Endothelial cell of umbilical vein (primary cell): ENCODE data around the gene CENPS. TPM values are rescaled to one million over a fixed set of nuclear protein-coding genes. Genes with fewer than 3 reads are reported as not detected.

ENCODE experiments used
- BruUV-seq: library from RNA; stranded (reverse); fragments of 400-500 nt; replicated peaks from 2 replicates; lab custom pipeline; 2021; lab: Mats Ljungman, UMichigan
- CTCF ChIA-PET: fragments of 300-600, 350-600 bp; sonication (Branson Sonifier 250); formaldehyde crosslinking; loops from one replicate; lab custom pipeline; 2021; ENCODE audit warnings: antibody characterized with exemption, inconsistent platforms; lab: Charles Lee
- POLR2A ChIA-PET: fragments of 300-600, 350-600 bp; sonication (Branson Sonifier 250); formaldehyde crosslinking; loops from one replicate; lab custom pipeline; 2021; ENCODE audit warnings: antibody characterized with exemption, inconsistent platforms; lab: Charles Lee
- DNase-seq: peaks from one replicate; pipeline ENCODE4 v3.0.0-alpha.2; 2011; ENCODE audit warnings: low read depth, low spot score
- FAIRE-seq: peaks from 2 replicates; lab custom pipeline; 2011; peaks lifted over from hg19 to GRCh38; lab: Jason Lieb, UNC
- H2AFZ ChIP-seq: 2 replicates; pipeline ENCODE4 v1.6.0; 2012; ENCODE audit warnings: low read depth, low read length, control low read depth, inconsistent platforms
- H3K27ac ChIP-seq: 2 replicates; pipeline ENCODE4 v1.5.1; 2011; ENCODE audit warnings: low read depth, mild to moderate bottlenecking, control low read depth, low read length, moderate library complexity; ENCODE audit not compliant: insufficient read depth
- H3K27me3 ChIP-seq, 2 experiments: 2 replicates each; pipeline versions ENCODE4 v1.6.0 to v1.6.1; 2011; ENCODE audit warnings: low read length in 2 of 2, mixed read lengths in 1 of 2; ENCODE audit not compliant: control insufficient read depth in 2 of 2, insufficient read depth in 2 of 2
- H3K36me3 ChIP-seq, 2 experiments: 2 replicates in 1 of 2; 3 replicates in 1 of 2; pipeline ENCODE4 v1.5.1; 2011; ENCODE audit warnings: low read length in 2 of 2, mild to moderate bottlenecking in 1 of 2, moderate library complexity in 1 of 2; ENCODE audit not compliant: control insufficient read depth in 2 of 2, insufficient read depth in 2 of 2; ENCODE audit errors: extremely low read depth in 1 of 2
- H3K4me1 ChIP-seq: 3 replicates; pipeline ENCODE4 v1.5.1; 2011; ENCODE audit warnings: mild to moderate bottlenecking, low read length; ENCODE audit not compliant: control insufficient read depth, insufficient read depth; ENCODE audit errors: extremely low read depth
- H3K4me2 ChIP-seq: 2 replicates; pipeline ENCODE4 v1.6.1; 2011; ENCODE audit warnings: low read length, control low read depth, mixed read lengths; ENCODE audit not compliant: insufficient read depth
- H3K4me3 ChIP-seq, 3 experiments: fragments of 200-600 bp in 1 of 3; sonication (generic), shearing (Covaris generic) in 1 of 3; replicated peaks in 1 of 3; 2 replicates each; pipeline ENCODE4 v1.5.1; 2011 to 2016; ENCODE audit warnings: control low read depth in 3 of 3, low read length in 3 of 3, mild to moderate bottlenecking in 2 of 3, inconsistent platforms in 1 of 3, low read depth in 1 of 3, moderate library complexity in 1 of 3; ENCODE audit not compliant: insufficient read depth in 1 of 3
- H3K79me2 ChIP-seq: 2 replicates; pipeline ENCODE4 v1.6.0; 2012; ENCODE audit warnings: low read length, inconsistent platforms; ENCODE audit not compliant: control insufficient read depth, insufficient read depth
- H3K9ac ChIP-seq: replicated peaks from 2 replicates; pipeline ENCODE3; 2011; ENCODE audit warnings: low read length, control low read depth; ENCODE audit not compliant: insufficient read depth; ENCODE audit errors: extremely low read depth
- H3K9me1 ChIP-seq: replicated peaks from 3 replicates; pipeline ENCODE4 v1.6.0; 2011; ENCODE audit warnings: mild to moderate bottlenecking, low read length; ENCODE audit not compliant: control insufficient read depth, insufficient read depth; ENCODE audit errors: extremely low read depth
- H3K9me3 ChIP-seq: replicated peaks from 2 replicates; pipeline ENCODE4 v1.5.1; 2012; ENCODE audit warnings: low read length, inconsistent platforms; ENCODE audit not compliant: control insufficient read depth, insufficient read depth
- H4K20me1 ChIP-seq: replicated peaks from 2 replicates; pipeline ENCODE3; 2011; ENCODE audit warnings: mild to moderate bottlenecking, low read length; ENCODE audit not compliant: control insufficient read depth, insufficient read depth; ENCODE audit errors: extremely low read depth
- CTCF ChIP-seq, 2 donors: IDR thresholded peaks; 1 replicate in 1 of 2; 2 replicates in 1 of 2; pipeline ENCODE4 v1.5.1; 2011; ENCODE audit warnings: low read length in 2 of 2, mild to moderate bottlenecking in 2 of 2, moderate library complexity in 2 of 2, control low read depth in 1 of 2, inconsistent platforms in 1 of 2, low read depth in 1 of 2; ENCODE audit not compliant: insufficient read depth in 1 of 2; ENCODE audit errors: extremely low read depth in 1 of 2
- EZH2 ChIP-seq: IDR thresholded peaks from 2 replicates; pipeline ENCODE4 v1.6.1; 2012; ENCODE audit warnings: borderline replicate concordance, low read depth, mild to moderate bottlenecking, moderate library complexity, low read length, inconsistent platforms; ENCODE audit not compliant: severe bottlenecking
- FOS ChIP-seq: IDR thresholded peaks from 2 replicates; pipeline ENCODE4 v1.6.1; 2011; ENCODE audit warnings: mild to moderate bottlenecking, low read length, moderate library complexity, borderline replicate concordance; ENCODE audit not compliant: insufficient read depth
- GATA2 ChIP-seq: IDR thresholded peaks from 2 replicates; pipeline ENCODE4 v1.7.0; 2011; ENCODE audit warnings: low read depth, mild to moderate bottlenecking, moderate library complexity, mixed read lengths, low read length; ENCODE audit not compliant: insufficient read length, insufficient read depth
- JUN ChIP-seq: IDR thresholded peaks from 2 replicates; pipeline ENCODE4 v1.6.1; 2011; ENCODE audit warnings: borderline replicate concordance, low read depth; ENCODE audit not compliant: insufficient read length, insufficient read depth
- MAX ChIP-seq: IDR thresholded peaks from 2 replicates; pipeline ENCODE4 v1.6.1; 2011; ENCODE audit not compliant: insufficient read depth, insufficient read length
- MYC ChIP-seq: IDR thresholded peaks from one replicate; pipeline ENCODE4 v1.6.1; 2011; ENCODE audit warnings: mild to moderate bottlenecking, low read depth, low read length
- POLR2A ChIP-seq: IDR thresholded peaks from 2 replicates; pipeline ENCODE4 v1.6.1; 2012; ENCODE audit warnings: low read depth, mild to moderate bottlenecking, control low read depth, low read length
- POLR2AphosphoS5 ChIP-seq: IDR thresholded peaks from 2 replicates; pipeline ENCODE4 v1.6.1; 2012; ENCODE audit warnings: low read depth, mild to moderate bottlenecking, control low read depth, low read length, moderate library complexity; ENCODE audit not compliant: insufficient read depth
- dilution Hi-C: fragments of 300-500 bp; cut with MboI; formaldehyde crosslinking; loops from one replicate; pipeline ENCODE4 v1.15.0; 2019; ENCODE audit warnings: low sequenced_read_pairs; ENCODE audit not compliant: extremely low pct_ligation_motif_present
- intact Hi-C: fragments of 100-400 bp; cut with micrococcal nuclease; formaldehyde crosslinking; loops from one replicate; pipeline ENCODE4 v1.10.0; 2022
- polyA plus RNA-seq, 4 experiments: library from polyadenylated mRNA; depleted of rRNA in 3 of 4; stranded (reverse) in 3 of 4; unstranded in 1 of 4; fragments of >200 nt; gene quantifications; 2 replicates each; pipeline versions ENCODE4 v1.2.1 to v1.2.3, GENCODE V29; 2011 to 2012; ENCODE audit warnings: missing spikeins in 1 of 4
- total RNA-seq: library from RNA; stranded (reverse); gene quantifications from 2 replicates; pipeline ENCODE4 v1.2.3, GENCODE V29; 2021

CENPS gene
- total and polyA plus RNA-seq, 2 donors (not counting 3 experiments of a cell fraction or from before 2014, with no cell fraction given), result 10.2 to 16.2 TPM

GRCh38 chr1:10384219-10384618, 46.0 kb upstream of the CENPS start:
- dilution Hi-C loops, result no loop called here
- H3K4me3 ChIP-seq, result no peak overlapping the region
- ChIA-PET CTCF (no interaction called here), POLR2A (no interaction called here)
- H3K79me2 ChIP-seq, result no peaks in the 10 kb centered on the region
- intact Hi-C loops, result no loop called here
- no peaks in the 10 kb centered on the region for H4K20me1 ChIP-seq
- peaks cover 0 to under 1% of the 10 kb centered on the region in 2 experiments for H3K36me3 ChIP-seq
- H3K9ac ChIP-seq, result no peak overlapping the region
- peaks cover 12% of the 10 kb centered on the region for H3K4me1 ChIP-seq
- H3K4me2 ChIP-seq, result no peak overlapping the region
- DNase-seq, result no peak
- FAIRE-seq, result no peak
- no peaks in the 10 kb centered on the region for H3K9me3 ChIP-seq
- no peaks in the 10 kb centered on the region for H3K27me3 ChIP-seq
- no peak overlapping the region for H3K27ac ChIP-seq
- H2AFZ ChIP-seq, result no peak overlapping the region
- TF ChIP-seq EZH2, result no peak
- TF ChIP-seq POLR2AphosphoS5, result no peak
- TF ChIP-seq POLR2A, result no peak
- TF ChIP-seq JUN, result no peak
- no peak for TF ChIP-seq GATA2
- no peak for TF ChIP-seq CTCF (IDR thresholded peaks at IDR 0.05; ENCODE audit: extremely low read depth in 1 of 2, insufficient read depth in 1 of 2, low read depth in 1 of 2, low read length in 2 of 2)
- no peak for TF ChIP-seq FOS
- no peak for TF ChIP-seq MYC
- TF ChIP-seq MAX, result no peak
- H3K9me1 ChIP-seq, result no peaks in the 10 kb centered on the region
- no TSS peak for BruUV-seq
